ENCODE measurements around the gene FBXO3.

GRCh38 chr11:33775467-33775807 is 1.1 kb upstream of the FBXO3 start:
- TF ChIP-seq CTCF (IDR thresholded peaks at IDR 0.05; ENCODE audit: low read depth, low read length, poor library complexity, severe bottlenecking) (no peak), EZH2phosphoT487 (IDR thresholded peaks at IDR 0.05; ENCODE audit: borderline replicate concordance, low read length) (no peak)
